ENCODE results near the gene BEGAIN.

BEGAIN gene

DNA sequence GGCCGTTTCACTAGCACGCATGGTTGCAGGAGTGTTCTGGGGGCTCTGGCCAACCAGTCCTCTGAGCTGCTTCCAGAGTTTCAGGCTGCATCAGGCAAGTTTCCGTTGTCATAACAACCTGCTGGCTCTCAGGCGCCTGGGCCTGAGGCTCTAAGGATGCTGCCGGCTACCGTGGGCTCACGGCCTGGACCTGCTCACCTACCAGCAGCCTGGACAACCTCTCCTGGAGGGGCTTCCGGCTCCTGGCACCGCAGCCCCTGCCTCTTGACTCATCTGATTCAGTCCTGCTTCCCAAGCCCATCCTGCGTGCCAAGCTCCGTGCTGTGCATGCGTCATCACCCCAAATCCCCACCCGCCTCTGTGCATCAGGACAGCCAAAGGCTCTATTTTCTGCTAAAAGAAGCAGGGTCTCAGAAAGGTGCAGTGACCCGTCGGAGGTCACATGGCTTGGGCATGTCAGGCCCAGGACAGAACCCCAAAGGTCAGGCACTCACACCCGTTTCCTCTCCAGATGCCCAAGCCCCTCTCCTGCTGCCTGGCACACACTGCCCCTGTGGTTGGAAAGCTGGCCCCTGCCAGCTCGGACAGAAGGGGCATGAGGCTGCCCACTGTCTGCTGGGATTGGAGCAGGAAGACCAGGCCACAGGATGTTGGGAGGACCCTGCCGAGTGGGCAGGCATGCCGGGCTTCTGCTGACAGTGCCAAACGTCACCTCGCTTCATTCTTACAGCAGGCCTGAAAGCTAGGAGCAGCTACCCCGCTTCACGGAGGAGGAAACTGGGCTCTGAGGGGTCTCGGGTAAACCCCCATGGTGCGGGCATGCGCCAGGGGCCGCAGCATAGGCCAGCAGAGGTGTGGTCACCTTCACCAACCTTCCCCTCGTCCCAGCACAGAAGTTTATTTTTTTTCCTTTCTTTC lies 5.7 kb downstream of the BEGAIN start:
- no peak for DNase-seq

DNA sequence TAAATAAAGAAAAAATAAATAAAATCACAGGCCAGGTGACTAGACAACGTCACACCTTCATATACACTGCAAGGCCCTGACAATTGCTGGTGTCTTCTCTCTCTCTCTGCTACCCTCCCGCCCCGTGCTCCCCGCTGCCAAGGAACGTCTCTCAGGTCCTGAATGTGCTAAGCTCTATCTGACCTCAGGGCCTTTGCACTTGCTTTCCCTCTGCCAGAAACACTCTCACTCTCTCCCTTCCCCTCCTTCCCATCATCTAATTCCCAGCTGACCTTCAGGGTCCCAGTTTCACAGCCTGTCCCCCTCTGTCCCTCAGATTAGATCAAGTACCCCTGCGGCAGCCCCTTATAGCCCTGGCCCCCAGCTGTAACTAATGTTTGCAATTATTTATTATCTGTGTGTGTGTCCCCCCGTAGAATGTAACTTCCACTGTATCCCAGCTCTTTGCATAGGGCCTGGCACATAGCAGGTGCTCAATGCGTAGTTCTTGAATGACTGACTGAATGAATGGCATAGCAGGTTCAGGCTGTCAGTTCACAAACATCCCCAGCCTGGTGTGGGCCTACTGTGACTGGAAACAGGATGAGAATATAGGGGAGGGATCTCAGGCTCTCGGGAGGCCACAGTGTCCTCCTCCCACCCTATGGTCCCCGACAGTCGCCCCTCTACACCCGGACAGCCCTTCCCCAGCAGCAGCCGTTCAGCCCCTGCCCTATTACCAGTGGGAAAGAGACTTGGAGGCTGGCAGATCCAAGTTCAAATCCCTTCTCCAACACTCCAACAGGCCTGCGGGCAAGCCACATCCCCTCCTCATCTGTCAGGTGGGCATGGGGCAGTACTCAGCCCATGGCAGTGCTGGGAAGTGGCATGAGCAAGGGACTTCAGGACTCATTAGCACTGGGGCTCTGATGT lies 6.6 kb downstream of the BEGAIN start:
- DNase-seq, result no peak

DNA sequence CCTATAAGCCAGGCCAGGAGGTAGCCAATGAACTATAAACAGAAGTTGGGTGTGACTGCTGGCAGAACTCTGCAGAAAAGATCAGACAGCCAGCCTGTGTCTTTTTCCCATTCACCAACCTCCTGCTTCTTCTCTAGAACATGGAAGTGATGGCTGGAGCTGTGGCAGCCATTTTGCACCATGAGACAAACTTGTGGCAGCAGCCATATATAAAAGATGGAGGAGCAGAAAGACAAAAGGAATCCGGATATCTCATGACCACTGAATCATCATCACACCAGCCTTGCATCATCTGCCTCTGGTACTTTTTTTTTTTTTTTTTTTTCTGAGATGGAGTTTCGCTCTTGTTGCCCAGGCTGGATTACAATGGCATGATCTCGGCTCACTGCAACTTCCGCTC lies 8.7 kb downstream of the BEGAIN start:
- DNase-seq, result no peak

DNA sequence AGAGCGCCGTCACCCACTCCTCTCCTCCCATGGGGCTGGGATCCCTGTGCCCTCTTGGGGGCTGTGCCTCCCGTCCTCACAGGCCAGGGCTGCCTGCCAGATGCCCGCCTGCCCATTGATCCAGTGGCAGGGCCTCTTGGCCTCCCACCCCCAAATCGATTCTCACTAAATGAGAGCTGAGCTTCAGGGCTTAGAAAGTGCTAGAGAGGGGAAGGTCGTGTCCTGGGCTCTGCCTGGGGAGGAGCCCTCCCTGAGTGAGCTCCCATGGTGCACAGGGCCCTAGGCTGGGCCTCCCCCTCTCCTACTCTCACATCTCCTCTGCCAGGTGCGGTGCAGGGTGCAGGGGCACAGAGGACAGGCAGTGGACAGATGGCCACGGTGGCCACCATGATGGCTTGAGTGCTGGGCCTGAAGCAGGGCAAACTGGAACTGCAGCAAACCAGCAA lies 9.2 kb downstream of the BEGAIN start:
- DNase-seq, result no peak

DNA sequence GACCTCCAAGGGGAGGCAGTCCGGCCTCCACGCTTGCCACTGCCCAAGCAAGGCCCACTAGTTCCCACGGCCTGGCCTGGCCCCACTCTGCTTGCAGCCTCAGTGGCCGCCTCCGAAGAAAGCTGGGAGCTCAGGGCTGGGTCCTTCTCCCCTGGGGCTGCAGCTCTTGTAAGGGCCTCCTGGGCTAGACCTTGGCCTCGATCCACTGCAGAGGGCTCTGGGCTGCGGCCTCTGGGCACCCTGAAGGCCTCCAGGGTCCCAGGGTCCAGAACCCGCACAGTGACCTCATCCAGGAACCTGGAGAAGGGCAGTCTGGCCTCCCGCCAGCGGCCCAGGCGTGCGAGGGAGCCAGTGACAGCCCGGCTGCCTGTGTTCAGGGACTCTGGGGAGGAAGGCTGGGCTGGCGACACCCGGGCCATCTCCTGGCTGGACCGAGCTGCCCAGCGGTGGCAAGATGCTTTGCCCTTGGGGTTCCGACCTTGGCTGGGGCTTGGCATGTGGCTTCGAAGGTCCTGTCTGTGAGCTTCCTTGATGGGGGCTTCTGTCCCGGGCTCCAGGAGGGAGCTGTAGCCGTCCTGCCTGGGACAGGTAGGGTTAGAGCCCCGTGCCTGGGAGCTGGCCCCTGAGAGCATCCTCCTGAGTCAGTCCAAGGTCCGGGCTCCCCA lies 9.8 kb downstream of the BEGAIN start:
- no peak for DNase-seq

DNA sequence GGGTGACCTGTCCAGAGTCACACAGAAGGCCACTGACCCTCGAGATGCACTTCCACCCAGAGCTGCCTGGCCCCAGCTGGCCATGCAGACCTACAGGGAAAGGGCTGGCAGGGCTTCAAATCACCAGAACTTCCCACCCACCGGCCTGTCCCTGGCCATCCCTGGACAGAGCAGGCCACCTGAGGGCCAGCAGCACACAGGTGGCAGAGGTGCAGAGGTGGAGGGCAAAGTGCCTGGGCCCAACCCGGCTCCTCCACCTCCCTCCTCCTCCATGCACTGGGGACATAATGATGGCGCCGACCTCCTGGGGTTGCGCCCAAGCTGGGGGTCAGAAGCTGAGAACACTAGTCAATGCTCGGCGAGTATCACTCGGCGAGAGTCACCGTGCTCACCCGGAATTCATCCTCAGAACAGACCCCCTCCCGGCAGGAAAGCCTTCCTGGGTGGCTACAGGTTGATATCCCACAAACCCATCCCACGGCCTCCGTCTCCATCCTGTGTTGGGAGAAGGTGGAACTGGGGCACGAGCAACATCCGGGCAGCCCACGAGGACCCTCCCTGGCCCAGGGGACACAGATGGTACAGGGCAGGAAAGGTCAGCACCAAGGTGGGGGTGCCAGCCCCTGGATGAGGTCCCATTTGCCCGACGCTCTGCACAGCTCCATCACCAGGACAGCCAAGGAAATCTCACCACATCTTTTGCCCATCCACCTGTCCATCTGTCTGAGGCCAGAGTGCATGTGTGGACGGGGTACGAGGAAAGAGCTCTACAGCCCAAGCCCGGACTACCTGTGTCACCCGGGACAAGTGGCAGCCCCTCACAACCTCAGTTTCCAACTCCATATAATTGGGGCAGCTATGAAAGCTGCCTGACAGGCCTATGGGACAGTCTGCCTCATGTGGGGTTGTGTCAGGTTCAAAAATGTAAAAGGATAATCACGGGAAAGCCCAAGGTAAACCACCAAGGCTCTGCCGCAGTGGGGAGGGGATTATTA lies 10.8 kb downstream of the BEGAIN start:
- no peak for DNase-seq

DNA sequence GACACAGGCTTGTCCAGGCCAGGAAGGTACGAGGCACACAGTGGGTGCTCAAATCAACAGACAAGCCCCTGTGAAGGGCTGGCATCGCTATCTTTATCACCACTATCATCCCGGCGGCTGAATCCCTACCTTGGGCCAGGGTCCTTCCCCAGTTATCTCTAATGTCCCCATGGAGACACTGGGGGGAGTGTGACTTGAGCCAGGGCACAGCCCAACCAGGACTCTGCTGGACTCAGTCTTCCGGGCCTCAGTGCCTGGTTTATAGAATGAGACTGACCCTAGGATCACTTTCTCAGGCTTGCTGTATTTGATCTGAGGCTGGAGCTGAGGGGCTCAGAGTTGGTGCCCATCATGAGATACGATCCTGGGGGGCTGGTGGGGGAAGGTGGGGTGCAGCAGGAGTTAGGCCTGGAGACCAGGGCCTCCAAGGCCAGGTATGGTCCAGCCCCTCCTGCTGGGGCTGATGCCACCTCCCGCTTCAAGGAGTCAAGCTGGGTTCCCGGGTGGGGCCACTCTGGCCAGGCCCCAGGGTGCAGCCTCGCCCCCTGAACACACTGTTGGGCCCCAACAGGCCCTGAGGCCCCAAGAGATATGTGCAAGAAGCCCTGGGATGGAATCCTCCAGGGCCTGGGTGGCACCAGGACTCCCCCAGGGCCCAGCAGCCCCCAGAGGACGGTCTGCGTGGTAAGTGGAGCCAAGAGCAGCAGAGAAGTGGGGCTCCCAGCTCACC lies 11.8 kb downstream of the BEGAIN start:
- no peak for DNase-seq

DNA sequence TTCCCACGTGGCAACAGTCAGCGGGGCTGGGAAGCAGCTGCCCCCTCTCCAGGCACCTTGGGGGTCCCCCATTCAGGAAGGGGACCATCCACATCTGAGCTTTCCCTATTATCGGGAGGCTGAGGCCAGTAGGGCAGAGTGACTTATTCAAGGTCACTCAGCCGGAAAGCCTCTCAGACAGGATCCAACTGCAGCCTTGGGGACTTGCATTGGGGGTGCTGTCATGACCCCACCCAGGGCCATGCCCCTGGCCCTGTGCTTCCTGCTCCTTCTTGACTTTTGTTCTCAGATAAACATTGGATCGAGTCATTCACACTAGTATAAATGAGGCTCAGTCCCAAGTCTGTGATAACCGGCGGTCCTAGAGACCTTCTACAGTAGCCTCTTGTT lies 12.6 kb downstream of the BEGAIN start:
- DNase-seq, result no peak

DNA sequence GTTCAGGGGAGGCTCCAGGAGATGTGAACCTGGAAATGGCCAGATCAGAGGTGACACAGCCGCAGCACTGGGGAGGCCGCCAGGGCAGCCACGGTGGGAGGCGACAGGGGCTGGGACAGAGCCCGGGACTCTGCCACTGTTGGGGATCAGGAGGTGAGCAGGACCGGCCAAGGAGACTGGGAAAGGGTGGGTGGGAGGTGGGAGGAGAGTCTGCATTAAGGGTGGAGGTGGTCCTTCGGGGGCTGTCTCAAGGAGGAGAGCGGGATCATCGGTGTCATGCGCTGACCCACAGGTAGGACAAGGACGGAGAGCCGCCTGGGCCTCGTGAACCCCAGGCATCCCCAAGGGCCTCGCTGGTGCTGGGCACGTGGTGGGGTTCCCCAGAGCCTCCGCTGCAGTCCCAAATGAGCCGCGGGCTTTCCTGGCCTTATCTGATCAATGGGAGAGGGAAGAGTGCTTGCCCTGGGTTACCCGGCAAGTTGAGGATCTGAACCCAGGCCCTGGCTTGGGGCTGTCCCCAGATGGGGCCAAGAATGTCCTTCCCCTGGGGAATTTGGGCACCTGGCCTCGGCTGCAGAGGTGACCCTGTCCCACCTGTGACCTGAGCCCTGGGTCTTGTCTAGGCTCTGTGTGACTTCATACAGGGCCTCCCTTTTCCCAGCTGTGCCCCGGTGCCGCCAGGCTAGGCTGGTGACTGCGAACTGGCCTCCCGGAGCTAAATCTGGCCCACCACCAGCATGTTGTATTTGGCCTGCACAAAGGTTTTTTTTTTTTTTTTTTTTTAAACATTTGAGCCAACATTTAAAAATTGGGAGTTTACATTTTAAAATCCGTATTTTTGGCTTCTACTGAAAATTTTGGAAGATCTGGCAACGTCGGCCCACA lies 13.2 kb downstream of the BEGAIN start:
- DNase-seq, result no peak

DNA sequence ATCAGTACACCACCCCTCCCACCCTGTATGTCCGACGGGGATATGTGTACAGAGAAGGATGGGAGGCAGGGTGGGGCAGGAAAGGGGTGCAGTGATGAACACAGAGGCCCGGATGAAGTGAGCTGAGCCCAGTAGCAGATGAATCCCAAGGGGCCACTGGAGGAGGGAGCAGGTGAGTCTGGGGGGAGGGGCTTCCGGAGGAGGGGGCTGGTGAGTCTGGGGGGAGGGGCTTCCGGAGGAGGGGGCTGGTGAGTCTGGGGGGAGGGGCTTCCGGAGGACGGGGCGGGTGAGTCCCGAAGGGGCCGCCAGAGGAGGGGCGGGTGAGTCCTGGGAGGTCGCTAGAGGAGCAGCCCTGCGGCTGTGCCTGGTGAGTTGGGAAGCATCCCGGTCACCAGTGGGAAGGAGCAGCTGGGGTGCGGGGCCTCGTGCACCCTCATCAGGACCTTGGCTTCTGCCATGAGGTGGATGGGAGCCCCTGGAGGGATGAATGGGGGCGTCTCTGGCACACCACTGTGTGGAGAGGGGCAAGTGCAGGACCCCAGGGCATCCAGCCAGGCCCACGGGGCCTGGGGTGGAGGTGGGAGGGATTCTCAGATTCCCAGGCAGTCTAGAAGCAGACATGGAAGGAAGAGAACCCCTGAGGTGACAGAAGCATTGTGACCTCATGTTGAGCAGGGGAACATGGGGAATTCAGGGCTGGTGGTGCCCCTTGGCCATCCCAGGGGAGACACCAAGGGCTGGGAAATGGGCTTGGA lies 14.0 kb downstream of the BEGAIN start:
- DNase-seq, result no peak

DNA sequence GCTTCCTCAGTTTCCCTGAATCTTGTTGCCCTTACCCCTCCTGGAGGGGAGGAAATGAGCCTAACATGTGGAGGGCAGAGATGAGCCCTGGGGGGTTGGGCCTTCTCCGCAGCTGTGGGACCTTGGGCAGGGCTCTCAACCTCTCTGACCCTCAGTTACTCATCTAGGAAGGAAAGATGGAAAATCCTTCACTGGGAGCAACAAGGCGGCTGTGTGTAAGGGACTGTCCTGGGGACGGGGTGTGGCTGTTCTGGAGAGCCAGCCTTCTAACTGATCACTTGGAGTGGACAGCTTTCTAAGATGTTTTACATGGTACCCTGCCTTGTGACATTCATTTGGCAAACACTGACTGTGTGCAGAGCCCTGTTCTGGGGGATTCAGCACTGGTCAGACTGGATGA lies 14.7 kb downstream of the BEGAIN start:
- DNase-seq, result no peak

DNA sequence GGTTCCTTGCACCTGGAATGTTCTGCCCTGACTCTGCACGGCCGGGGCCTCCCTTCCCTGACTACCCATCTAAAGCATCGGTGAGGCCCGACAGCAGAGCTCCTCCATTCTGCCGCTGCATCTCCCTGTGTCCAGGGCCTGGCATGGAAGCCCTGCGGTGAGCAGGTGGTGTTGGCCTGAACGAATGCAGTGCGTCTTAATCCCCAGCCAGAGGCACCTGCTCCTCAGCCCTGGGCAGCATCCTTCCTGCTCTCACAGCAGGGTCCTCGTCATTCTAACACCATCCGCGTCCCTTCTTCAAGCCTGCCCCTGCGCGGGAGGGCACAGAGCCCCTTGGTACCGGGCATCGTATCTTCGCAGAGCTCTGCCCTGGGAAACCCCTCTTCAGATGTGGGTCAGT lies 15.4 kb downstream of the BEGAIN start:
- no peak for DNase-seq

DNA sequence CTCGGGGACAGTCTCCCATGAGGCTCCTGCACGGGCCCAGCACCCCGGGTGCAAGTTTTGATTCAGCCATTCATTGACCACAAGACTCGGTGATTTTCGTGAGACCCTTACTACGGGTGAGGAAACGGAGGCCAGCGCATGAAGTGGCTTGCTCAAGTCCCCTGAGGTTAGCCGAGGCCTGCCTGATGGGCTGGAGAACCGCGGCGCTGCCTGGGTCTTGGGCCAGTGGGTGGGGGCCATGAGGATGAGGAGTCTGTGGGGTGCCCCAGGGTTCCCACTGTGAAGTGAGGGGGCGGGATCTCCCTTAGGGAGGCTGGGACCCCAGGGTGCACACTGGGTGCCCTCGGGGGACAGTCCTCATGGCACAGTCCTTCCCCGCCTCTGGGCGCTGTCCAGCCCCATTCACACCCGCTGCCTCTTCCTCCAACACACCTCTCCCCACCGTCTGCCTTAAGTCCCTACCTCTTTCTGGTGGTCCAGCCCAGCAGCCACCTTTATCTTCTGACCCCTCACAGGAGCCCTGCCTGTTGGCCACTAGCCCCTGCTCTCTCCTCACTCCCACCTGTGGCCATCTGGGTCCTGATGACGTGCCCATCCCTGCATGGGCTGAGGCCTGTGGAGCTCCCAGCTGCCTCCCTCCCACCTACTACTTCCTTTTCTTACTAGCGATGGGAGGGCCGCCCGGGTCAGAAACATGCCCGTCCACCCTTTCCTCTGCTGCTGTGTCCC lies 16.3 kb downstream of the BEGAIN start:
- no peak for DNase-seq

DNA sequence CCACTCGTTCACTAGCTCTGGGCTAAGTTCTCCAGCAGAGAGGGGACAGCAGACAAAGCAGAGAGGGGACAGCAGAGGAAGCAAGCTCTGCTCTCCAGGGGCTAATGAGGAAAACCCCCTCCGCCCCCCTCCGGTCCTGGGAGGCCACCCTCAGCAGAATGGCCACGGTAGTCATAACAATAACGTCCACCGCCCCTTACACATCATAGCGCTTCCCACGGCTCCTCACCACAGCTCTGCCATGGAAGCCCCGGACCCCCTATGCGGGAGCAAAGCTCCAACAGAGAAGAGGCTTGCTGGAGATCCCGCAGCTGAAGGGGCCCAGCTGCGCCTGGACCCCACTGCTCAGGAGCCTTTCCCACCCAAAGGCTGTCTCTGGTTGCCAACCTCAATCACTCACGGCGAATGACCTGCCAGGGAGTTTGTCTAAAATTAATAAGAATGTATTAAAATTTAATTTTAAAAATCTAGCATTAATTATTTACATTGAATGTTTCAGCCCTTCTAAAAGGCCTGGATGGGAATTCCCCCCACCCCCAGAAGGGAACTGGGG lies 17.4 kb downstream of the BEGAIN start:
- no peak for DNase-seq

DNA sequence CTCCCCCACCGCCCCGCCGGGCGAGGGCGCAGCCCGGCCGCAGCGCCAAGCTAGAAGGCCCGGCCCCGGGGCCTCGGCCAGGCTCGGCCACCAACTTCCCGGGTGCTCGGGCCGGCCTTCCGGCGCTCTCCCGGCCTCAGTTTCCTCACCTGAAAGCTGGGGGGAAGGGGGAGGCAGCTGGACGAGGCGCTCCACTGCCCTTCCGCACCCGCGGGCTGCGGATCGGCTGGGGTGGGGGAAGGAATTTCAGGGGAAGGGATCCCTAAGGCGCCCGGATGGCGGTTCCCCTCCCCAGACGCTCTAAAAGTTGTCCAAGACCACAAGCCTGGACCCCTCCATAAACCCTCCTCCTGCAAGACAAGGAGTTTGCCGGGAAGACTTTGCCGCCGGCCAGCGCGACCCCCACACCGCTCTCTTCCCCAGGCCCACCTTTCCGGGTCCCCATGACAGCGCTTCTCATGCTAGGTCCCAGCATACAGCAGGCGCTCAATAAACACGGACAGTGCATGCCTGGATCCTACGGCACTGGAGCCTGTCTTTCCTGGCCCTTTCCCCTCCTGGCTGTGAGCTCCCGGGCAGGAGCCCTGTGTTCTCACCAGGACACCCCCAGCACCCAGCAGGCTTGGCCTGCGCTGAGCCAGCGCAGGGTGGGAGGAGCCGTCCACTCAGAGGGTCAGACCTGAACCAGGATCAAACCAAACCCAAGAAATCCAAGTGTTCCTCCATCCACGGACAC lies 18.1 kb downstream of the BEGAIN start:
- no peak for DNase-seq

DNA sequence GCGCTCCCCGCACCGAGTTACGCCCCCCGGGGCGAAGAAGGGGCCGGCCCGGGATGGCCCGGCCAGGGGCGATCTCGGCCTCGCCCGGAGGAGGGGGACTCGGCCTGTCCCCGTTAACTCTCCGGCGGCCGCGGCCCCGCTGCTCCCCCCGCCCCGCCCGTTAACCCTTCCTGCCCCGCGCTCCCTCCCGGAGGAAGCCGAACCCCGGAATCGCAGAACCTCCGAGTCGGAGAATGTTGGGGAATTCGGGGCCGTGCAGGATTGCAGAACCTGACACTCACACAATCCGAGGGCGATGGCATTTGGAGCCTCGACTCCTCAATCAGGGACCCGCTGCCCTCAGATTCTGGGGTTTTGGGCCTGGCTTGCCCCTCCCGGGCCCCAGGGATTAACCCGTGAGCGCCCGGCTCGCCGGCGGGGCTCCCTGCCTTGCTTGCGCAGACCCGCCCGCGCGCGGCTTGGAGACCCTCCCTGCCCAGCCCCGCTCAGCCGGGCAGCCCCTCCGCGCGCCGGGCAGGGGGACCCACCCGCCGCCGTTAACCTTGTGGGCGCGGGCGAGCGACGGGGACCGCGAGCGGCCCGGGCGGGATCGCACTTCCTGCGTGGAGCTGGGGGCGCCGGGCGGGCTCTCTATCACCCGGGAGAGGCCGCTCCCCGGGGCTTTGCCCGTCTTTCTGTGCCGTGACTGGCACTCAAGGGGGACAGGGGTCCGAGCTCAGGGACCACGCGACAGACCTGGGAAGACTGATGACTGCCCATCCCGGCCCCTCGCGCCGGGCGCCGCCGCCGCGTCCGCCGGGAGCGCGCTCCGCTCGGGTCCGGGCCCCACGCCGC lies 18.8 kb downstream of the BEGAIN start:
- no peak for DNase-seq

DNA sequence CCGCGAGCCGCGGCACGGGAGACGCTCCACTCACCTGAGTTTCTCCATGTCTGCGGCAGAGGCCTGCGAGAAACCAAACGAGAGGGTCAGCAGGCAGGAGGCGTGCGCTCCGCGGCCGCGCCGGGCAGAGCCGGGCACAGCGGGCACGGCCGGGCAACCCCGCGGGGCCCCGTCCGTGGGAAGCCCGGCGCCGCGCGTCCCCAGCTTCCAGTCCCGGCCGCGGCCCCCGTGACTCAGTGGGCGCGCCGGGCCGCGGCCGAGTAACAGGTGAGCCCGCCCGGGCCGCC lies 19.4 kb downstream of the BEGAIN start:
- no peak for DNase-seq

All from DMS 273 treated with DMSO at 0.1 percent for 48 hours (cell line).